Upper lobe of left lung (tissue), 4 donors: ENCODE results near the gene ROMO1.

Source experiments
- CTCF ChIP-seq, 6 experiments: fragments of 450-650 bp in 4 of 6; fragments of 200-600 bp in 2 of 6; sonication (generic) in 2 of 6; IDR thresholded peaks; one replicate each; pipeline ENCODE4 v1.5.1; 2016 to 2019; ENCODE audit warnings: antibody characterized with exemption in 6 of 6
- EP300 ChIP-seq, 4 donors: sonication (generic); formaldehyde crosslinking; IDR thresholded peaks; one replicate each; pipeline ENCODE4 v1.5.1; 2017; ENCODE audit warnings: antibody characterized with exemption in 4 of 4, control low read depth in 2 of 4
- POLR2A ChIP-seq, 4 donors: fragments of 450-650 bp; IDR thresholded peaks; one replicate each; pipeline ENCODE4 v1.5.1; 2016 to 2017; ENCODE audit warnings: antibody characterized with exemption in 4 of 4, mild to moderate bottlenecking in 2 of 4
- POLR2AphosphoS5 ChIP-seq, 2 donors: sonication (generic); formaldehyde crosslinking; IDR thresholded peaks; one replicate each; pipeline ENCODE4 v1.5.1; 2017; ENCODE audit warnings: antibody characterized with exemption in 2 of 2

DNA sequence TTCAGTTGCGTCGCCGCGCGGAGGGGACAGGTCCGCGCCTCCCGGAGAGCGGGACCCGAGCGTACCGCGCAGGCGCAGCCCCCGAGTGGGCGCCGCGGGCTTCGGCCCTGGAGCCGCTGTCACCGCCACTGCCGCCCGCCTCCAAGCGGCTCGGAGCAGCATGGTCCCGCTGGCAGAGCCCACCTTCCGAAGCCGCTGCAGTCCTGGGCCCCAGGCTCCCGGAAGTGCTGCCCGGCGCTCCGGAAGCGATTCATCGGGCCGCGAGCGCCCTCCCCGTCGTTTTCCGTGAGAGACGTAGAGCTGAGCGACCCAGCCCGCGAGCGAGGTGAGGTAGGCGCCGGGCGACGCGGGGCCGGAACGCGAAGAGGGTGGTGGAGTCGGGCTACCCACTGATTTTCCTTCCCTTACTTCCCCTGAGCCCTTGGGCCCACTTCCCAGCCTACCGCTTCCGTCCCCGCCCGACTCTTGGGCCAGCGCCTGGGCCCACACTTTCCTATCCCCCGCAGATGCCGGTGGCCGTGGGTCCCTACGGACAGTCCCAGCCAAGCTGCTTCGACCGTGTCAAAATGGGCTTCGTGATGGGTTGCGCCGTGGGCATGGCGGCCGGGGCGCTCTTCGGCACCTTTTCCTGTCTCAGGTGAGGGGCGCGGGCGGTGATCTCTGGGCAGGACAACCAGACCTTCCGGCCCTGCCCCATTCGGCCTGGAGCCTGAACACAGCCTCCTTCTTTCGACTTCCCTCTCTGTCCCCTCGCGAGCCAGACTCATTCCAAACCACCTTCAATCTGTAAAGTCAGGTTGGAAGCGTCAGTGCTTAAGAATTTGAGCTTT is at the start of gene ROMO1, which contains the start of gene NFS1:
- TF ChIP-seq CTCF (IDR thresholded peaks at IDR 0.05) = peak in 4 of 6 experiments; percentile 26 to 65 (median 53)
- TF ChIP-seq POLR2AphosphoS5 (IDR thresholded peaks at IDR 0.05) = peak; percentile 69 to 84
- peak in 2 of 4 donors; percentile 34 to 77 for TF ChIP-seq POLR2A (IDR thresholded peaks at IDR 0.05)
- no peak for TF ChIP-seq EP300 (IDR thresholded peaks at IDR 0.05)
